GM20000 (cell line): ENCODE data around the gene TRABD2A.

Experiments used
- DNase-seq: peaks from one replicate; pipeline ENCODE4 v3.0.0; 2012; ENCODE audit warnings: low spot score
- TF ChIP-seq, protein P1 (sequence below): IDR thresholded peaks from 2 replicates; pipeline ENCODE4 v1.5.1; 2012; ENCODE audit warnings: mild to moderate bottlenecking, control low read depth; ENCODE audit errors: extremely low read depth, missing control alignments

Gene TRABD2A

DNA sequence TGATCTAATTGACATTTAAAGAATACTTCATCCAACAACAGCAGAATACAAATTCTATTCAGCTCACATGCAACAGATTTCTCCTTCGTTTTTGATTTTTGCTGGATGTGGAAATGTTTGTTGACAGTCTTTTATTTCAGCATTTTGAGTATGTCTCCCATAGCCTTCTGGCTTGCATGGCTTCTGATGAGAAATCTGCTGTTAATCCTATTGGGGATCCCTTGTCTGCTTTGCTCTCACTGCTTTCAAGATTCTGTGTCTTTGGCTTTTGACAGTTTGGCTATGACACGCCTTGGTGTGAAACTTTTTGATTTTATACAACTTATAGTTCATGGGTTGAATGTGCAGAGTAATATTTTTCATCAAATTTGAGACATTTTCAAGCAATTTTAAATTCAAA lies 44.7 kb downstream of the TRABD2A start:
- no peak for DNase-seq
- TF ChIP-seq, protein P1, sequence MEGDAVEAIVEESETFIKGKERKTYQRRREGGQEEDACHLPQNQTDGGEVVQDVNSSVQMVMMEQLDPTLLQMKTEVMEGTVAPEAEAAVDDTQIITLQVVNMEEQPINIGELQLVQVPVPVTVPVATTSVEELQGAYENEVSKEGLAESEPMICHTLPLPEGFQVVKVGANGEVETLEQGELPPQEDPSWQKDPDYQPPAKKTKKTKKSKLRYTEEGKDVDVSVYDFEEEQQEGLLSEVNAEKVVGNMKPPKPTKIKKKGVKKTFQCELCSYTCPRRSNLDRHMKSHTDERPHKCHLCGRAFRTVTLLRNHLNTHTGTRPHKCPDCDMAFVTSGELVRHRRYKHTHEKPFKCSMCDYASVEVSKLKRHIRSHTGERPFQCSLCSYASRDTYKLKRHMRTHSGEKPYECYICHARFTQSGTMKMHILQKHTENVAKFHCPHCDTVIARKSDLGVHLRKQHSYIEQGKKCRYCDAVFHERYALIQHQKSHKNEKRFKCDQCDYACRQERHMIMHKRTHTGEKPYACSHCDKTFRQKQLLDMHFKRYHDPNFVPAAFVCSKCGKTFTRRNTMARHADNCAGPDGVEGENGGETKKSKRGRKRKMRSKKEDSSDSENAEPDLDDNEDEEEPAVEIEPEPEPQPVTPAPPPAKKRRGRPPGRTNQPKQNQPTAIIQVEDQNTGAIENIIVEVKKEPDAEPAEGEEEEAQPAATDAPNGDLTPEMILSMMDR: no peak

- TF ChIP-seq, protein P1: no peak
These were observed 47.3 kb downstream of the TRABD2A start for GRCh38 chr2:84833481-84834150.

GRCh38 chr2:84832772-84833461 lies 48.0 kb downstream of the TRABD2A start:
- DNase-seq: peak; percentile 35
- TF ChIP-seq, protein P1: no peak

More at GRCh38 chr2:84833481-84834150, 47.3 kb downstream of the TRABD2A start:
- DNase-seq: no peak

GRCh38 chr2:84830758-84831500 lies 50.0 kb downstream of the TRABD2A start:
- TF ChIP-seq, protein P1: no peak
- no peak for DNase-seq

GRCh38 chr2:84830095-84830494 lies 50.8 kb downstream of the TRABD2A start:
- TF ChIP-seq, protein P1: no peak
- DNase-seq: no peak

DNA sequence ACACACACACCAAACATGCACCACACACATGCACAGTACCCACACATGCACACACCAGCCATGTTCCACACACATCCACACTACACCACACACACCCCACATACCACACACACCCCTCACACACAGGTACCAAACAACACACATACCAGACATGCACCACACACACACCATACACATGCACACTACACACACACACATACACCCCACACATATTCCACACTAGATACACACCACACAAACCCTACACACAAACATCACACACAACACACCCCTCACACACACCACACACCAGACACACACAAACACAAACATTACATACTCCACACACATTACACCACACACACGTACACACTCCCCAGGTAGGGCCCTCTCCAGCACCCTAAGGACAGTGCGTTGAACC lies 51.2 kb downstream of the TRABD2A start:
- TF ChIP-seq, protein P1: no peak
- no peak for DNase-seq

- DNase-seq: no peak
- TF ChIP-seq, protein P1: no peak
These were observed 52.8 kb downstream of the TRABD2A start for GRCh38 chr2:84827978-84828575.
